Epithelial cell of proximal tubule (primary cell): ENCODE measurements around the gene AHCYL2. TPM values are rescaled to one million over a fixed set of nuclear protein-coding genes. Genes with fewer than 3 reads are reported as not detected.

Experiments
- DNase-seq: peaks from one replicate; pipeline ENCODE4 v3.0.0-alpha.2; 2011; ENCODE audit warnings: low read depth
- H3K4me3 ChIP-seq: 2 replicates; pipeline ENCODE4 v1.5.1; 2011; ENCODE audit warnings: low read depth, mild to moderate bottlenecking, low read length
- CTCF ChIP-seq: conservative IDR thresholded peaks from 2 replicates; pipeline ENCODE4 v1.5.1; 2012; ENCODE audit warnings: low read depth, mild to moderate bottlenecking, low read length
- total RNA-seq: library from RNA; depleted of rRNA; stranded (reverse); fragments of >200 nt; gene quantifications from 2 replicates; pipeline ENCODE4 v1.2.3, GENCODE V29; 2015

AHCYL2 gene
- total RNA-seq, 1 donor from 2014 or later: 7.0 TPM

- H3K4me3 ChIP-seq: no peak overlapping the region
- no peak for DNase-seq
- no peak for TF ChIP-seq CTCF
Measured at GRCh38 chr7:129279757-129280156, 54.9 kb downstream of the AHCYL2 start.

- H3K4me3 ChIP-seq: no peak overlapping the region
- no peak for TF ChIP-seq CTCF
- DNase-seq: no peak
Measured at GRCh38 chr7:129281163-129281562, 56.3 kb downstream of the AHCYL2 start.

GRCh38 chr7:129282865-129283264, 58.0 kb downstream of the AHCYL2 start:
- no peak for DNase-seq
- TF ChIP-seq CTCF: no peak
- no peak overlapping the region for H3K4me3 ChIP-seq

GRCh38 chr7:129283936-129284335, 59.1 kb downstream of the AHCYL2 start:
- no peak overlapping the region for H3K4me3 ChIP-seq
- no peak for DNase-seq
- TF ChIP-seq CTCF: no peak

- no peak for DNase-seq
- no peak for TF ChIP-seq CTCF
- no peak overlapping the region for H3K4me3 ChIP-seq
Measured at GRCh38 chr7:129285111-129285510, 60.3 kb downstream of the AHCYL2 start.

GRCh38 chr7:129292861-129293260, 68.0 kb downstream of the AHCYL2 start:
- H3K4me3 ChIP-seq: no peak overlapping the region
- DNase-seq: no peak
- TF ChIP-seq CTCF: no peak

- TF ChIP-seq CTCF: no peak
- DNase-seq: peak; percentile 52
- no peak overlapping the region for H3K4me3 ChIP-seq
Measured at GRCh38 chr7:129295015-129295423, 70.2 kb downstream of the AHCYL2 start.
